GM18861 (cell line): Measurements from ENCODE around the gene VIPR1.
"Not testable (repeated sequence)": the region's sequence is repeated elsewhere in the genome, so short reads cannot be mapped to it uniquely, and the experiment has no call there.

ENCODE experiments used
- ATAC-seq: cut with Tn5 transposase; IDR thresholded peaks from one replicate; pipeline ENCODE4 v1.9.1; 2021; ENCODE audit not compliant: unreplicated experiment

VIPR1 gene

DNA sequence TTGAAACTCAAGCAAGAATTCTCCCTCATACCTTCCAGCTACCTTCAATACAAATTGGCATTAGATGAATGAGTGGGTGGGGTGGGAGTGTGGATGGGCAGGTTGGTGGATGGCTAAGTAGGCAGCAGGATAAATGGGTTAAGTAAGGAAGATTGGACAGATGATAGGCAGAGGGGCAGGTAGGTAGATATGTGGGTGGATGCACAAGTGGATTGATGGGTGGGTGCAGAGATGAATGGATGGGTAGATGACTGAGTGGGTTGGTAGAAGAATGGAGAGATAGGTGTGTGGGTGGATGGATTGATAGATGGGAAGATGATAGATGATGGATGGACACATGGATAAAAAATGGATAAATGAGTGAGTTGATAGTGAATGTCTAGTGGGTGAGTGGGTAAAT is 27.6 kb downstream of the VIPR1 start:
- ATAC-seq, result no peak

GRCh38 chr3:42531470-42531869 is 29.0 kb downstream of the VIPR1 start:
- no peak for ATAC-seq

GRCh38 chr3:42532229-42532628 is 29.8 kb downstream of the VIPR1 start:
- ATAC-seq, result no peak

- ATAC-seq, result no peak
Observed at GRCh38 chr3:42533161-42533897, 30.9 kb downstream of the VIPR1 start.

DNA sequence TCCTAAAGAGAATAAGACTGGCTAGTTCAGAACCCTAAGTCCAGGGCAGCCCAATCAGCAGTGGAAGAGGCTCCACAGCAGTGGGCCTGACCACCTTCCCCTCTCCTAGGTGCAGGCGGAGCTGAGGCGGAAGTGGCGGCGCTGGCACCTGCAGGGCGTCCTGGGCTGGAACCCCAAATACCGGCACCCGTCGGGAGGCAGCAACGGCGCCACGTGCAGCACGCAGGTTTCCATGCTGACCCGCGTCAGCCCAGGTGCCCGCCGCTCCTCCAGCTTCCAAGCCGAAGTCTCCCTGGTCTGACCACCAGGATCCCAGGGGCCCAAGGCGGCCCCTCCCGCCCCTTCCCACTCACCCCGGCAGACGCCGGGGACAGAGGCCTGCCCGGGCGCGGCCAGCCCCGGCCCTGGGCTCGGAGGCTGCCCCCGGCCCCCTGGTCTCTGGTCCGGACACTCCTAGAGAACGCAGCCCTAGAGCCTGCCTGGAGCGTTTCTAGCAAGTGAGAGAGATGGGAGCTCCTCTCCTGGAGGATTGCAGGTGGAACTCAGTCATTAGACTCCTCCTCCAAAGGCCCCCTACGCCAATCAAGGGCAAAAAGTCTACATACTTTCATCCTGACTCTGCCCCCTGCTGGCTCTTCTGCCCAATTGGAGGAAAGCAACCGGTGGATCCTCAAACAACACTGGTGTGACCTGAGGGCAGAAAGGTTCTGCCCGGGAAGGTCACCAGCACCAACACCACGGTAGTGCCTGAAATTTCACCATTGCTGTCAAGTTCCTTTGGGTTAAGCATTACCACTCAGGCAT is 33.7 kb downstream of the VIPR1 start:
- no peak for ATAC-seq

GRCh38 chr3:42537350-42537749 is 34.9 kb downstream of the VIPR1 start:
- ATAC-seq, result no peak

- ATAC-seq, result no peak
Observed at GRCh38 chr3:42539871-42540714, 37.6 kb downstream of the VIPR1 start.

DNA sequence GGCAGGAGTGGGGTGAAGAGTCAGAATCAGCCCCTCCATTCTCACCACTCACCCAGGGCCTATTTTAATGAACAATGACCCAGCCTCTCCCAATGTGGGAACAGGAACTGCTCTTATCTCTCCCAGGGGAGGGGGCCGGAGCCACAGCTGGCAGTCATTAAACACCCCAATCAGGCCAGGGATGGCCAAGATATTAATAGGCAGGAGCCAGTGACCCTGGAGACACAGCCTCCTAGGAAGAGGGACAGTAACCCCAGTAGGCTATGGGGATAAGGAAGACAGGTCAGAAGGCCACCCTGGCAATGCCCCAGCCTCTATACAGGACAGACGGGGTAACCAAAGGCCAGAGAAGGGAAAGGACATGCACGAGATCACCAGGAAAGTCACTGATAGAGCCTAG is 38.6 kb downstream of the VIPR1 start:
- ATAC-seq, result no peak

DNA sequence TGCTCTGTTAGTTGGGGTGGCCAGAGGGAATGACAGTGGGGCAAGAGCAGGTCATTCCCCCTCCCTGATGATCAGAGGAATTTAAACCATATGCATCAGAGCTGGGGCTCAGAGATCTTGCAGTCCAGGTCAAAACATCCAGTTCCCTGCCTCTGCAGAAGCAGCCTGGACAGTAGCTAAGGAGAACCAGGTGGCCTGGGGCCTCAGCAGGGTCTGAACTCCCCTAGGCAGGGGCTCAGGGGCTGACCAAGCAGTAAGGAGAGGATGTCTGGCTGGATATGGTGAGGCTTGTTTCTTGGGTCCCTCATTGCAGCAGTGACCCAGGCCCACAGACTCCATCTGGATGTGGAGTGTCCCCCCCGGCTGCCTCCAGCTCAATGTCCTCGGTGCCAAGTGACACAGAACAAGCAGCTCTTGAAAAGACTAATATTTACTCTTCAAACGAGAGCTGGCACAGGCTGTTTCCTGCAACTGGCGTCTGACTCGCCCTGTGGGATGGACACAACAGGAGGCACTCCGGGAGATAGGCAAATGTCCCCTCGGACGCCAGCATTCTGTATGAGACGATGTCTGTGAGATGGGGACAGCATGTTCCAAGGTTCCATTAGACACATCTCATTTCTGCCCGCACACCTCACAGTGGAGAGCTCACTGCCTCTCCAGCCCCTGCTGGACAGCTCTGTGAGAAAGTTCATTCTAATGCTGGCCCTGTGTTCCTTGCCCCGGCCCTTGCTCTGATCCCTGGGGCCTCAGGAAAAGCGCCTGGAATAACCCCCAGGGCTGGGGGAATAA is 42.2 kb downstream of the VIPR1 start:
- no peak for ATAC-seq

- ATAC-seq, result no peak
Observed at GRCh38 chr3:42545284-42545900, 42.9 kb downstream of the VIPR1 start.

DNA sequence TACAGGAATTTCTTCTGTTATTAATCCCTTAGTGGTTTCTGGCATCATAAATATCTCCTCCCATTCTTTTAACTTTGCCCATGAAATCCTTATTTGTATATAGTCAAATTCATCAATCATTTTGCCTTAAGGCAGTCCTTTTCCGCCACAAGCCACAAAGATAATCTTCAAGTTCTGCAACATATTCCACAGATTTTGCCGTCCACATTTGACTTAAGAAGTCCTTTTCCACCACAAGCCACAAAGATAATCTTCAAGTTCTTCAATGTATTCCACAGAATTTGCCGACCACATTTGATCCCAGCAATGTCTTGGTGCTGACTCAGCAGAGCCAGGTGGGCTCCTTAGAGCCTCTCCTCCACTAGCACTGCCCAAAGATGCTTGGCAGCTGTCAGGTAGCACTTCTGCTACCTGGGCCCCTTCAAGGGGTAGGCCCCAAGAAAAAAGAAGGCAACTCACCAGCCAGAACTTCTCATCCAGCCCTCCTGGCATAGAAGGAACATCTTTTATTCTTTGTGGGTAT is 44.3 kb downstream of the VIPR1 start:
- ATAC-seq, result no peak

DNA sequence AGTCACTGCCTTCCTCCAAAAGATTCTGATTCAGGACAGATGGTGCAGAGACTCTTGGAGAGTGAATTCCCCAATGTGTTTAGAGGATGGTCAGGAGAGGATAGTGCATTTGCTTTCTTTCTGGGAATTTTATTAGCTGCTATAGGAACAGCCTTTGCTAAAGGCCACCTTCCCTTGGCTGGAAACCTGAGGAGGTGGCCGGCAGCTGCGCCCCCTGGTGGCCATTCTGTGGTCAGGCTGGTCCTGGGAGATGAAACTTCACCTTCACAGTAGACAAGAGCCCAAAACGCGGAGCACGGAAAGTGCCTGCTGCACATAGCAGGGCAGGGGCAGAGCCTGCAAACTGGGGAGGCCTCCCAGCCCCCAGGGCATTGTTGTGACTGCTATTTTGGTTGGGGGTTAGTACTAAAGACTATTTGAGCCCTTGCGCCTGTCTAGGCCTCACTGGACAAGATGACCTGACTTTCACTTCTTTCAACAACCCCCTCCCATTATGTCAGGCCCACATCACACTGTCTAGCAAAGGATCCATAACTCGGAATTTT is 45.0 kb downstream of the VIPR1 start:
- ATAC-seq, result no peak

GRCh38 chr3:42549131-42549530 is 46.7 kb downstream of the VIPR1 start:
- no peak for ATAC-seq

GRCh38 chr3:42550250-42550649 is 47.8 kb downstream of the VIPR1 start:
- ATAC-seq, result no peak

DNA sequence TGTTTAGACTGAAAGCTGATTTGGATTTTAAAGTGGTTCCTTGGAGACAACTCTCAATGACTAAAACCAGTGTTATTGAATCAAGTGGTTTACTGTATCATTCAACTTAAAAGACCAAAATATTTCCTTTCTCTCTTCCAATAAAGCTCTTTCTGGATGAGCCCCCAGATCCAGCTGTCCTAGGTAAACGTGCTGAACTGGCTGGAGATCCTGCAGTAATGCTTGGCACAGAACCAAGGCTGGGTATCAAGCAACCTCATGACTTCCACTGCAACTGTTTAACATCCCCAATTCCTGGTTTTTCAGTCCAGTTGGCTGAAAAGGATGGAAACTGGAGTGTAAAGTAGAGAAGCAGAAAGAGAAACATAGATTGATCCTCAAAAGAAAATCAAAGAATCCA is 50.4 kb downstream of the VIPR1 start:
- no peak for ATAC-seq

DNA sequence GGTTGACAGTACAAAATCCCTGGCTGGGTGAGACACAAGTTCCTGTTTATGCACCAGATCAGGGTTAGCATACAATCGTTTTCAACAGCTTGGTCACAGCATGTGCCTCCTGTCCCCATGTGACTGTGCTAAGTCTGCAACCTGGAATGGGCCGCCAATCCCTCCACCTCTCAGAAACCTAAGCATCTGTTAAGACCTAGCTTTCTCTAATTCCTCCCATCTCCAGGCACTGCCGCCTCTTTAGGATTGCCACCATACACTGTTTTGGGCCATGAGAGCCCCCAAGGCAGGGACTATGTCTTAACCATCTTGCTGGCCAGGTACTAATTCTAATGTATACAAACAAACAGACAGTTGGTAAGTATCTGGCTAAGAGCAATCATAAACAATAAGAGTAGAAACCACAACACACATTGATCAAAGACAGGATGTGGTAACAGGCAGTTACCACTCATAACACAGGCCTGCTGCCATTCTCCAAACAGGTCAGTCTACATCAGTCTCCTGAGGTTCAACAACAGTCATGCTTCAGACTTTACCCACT is 53.7 kb downstream of the VIPR1 start:
- ATAC-seq, result no peak

- ATAC-seq, result not testable (repeated sequence)
Observed at GRCh38 chr3:42556817-42557216, 54.4 kb downstream of the VIPR1 start.

DNA sequence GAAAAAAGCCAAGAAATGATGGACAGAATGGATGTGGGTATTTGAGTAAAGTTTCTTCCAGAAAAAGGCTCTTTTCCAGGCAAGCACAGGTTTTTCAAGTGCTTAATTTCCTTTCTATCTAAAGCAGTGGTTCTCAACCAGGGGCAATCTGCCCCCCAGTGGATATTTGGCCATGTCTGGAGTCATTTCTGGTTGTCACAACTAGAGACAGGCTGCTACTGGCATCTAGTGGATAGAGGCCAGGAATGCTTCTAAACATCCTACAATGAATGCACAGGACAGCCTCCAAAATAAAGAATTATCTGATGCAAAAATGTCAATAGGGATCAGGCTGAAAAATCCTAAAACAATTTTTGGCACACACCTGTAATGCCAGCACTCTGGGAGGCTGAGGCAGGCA is 55.4 kb downstream of the VIPR1 start:
- ATAC-seq, result no peak

GRCh38 chr3:42562047-42562907 is 59.8 kb downstream of the VIPR1 start:
- no peak for ATAC-seq
